HL-60 (cell line): ENCODE data around the gene PLXNA2.

Experiments
- GABPA ChIP-seq: IDR thresholded peaks from 2 replicates; pipeline ENCODE4 v1.6.1; 2012; ENCODE audit warnings: low read depth
- POLR2AphosphoS5 ChIP-seq: IDR thresholded peaks from 2 replicates; pipeline ENCODE4 v1.6.1; 2012; ENCODE audit warnings: low read depth
- SPI1 ChIP-seq: IDR thresholded peaks from 2 replicates; pipeline ENCODE4 v1.6.1; 2012; ENCODE audit warnings: low read depth, mild to moderate bottlenecking, borderline replicate concordance
- TF ChIP-seq, protein P1 (sequence below): IDR thresholded peaks from one replicate; pipeline ENCODE4 v1.5.1; 2011; ENCODE audit warnings: low read length, control low read depth, inconsistent platforms; ENCODE audit not compliant: insufficient read depth
- TF ChIP-seq, protein P2 (sequence below): IDR thresholded peaks from 2 replicates; pipeline ENCODE4 v1.6.1; 2012; ENCODE audit warnings: low read depth; ENCODE audit not compliant: insufficient replicate concordance

DNA sequence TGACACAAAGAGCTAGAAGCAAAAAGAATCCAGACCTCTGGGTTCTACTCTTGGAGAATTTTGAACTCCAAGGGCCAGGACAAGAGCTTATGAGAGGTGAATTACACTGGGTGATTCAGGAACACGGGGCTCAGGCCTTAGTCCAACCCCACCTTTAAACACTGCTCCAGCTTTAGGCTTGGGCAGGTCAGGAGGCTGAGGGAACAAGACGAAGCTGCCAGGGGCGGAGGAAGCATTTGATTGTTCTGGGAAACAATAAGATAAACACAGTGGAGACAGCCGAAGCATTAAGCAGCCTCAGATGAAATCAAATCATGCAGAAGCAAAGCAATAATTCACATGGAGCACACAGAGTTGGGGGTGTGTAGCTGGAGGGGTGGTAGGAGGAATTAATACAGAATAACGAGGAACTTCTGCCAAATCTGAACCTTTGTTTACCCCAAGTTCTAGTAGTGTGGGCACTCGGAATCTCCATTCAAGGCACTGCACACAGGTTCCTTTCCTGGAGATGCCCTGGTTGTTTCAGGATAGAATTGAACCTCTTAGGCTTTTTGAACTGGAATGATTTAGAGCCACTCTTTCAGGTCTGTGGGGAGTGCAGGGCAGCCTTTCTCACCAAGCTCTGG lies 93.2 kb downstream of the PLXNA2 start:
- TF ChIP-seq, protein P1, sequence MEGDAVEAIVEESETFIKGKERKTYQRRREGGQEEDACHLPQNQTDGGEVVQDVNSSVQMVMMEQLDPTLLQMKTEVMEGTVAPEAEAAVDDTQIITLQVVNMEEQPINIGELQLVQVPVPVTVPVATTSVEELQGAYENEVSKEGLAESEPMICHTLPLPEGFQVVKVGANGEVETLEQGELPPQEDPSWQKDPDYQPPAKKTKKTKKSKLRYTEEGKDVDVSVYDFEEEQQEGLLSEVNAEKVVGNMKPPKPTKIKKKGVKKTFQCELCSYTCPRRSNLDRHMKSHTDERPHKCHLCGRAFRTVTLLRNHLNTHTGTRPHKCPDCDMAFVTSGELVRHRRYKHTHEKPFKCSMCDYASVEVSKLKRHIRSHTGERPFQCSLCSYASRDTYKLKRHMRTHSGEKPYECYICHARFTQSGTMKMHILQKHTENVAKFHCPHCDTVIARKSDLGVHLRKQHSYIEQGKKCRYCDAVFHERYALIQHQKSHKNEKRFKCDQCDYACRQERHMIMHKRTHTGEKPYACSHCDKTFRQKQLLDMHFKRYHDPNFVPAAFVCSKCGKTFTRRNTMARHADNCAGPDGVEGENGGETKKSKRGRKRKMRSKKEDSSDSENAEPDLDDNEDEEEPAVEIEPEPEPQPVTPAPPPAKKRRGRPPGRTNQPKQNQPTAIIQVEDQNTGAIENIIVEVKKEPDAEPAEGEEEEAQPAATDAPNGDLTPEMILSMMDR = no peak
- TF ChIP-seq GABPA (no peak), SPI1 (no peak), POLR2AphosphoS5 (no peak)
- TF ChIP-seq, protein P2, sequence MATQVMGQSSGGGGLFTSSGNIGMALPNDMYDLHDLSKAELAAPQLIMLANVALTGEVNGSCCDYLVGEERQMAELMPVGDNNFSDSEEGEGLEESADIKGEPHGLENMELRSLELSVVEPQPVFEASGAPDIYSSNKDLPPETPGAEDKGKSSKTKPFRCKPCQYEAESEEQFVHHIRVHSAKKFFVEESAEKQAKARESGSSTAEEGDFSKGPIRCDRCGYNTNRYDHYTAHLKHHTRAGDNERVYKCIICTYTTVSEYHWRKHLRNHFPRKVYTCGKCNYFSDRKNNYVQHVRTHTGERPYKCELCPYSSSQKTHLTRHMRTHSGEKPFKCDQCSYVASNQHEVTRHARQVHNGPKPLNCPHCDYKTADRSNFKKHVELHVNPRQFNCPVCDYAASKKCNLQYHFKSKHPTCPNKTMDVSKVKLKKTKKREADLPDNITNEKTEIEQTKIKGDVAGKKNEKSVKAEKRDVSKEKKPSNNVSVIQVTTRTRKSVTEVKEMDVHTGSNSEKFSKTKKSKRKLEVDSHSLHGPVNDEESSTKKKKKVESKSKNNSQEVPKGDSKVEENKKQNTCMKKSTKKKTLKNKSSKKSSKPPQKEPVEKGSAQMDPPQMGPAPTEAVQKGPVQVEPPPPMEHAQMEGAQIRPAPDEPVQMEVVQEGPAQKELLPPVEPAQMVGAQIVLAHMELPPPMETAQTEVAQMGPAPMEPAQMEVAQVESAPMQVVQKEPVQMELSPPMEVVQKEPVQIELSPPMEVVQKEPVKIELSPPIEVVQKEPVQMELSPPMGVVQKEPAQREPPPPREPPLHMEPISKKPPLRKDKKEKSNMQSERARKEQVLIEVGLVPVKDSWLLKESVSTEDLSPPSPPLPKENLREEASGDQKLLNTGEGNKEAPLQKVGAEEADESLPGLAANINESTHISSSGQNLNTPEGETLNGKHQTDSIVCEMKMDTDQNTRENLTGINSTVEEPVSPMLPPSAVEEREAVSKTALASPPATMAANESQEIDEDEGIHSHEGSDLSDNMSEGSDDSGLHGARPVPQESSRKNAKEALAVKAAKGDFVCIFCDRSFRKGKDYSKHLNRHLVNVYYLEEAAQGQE = no peak
